ENCODE results near the gene PIK3C2G.

DNA sequence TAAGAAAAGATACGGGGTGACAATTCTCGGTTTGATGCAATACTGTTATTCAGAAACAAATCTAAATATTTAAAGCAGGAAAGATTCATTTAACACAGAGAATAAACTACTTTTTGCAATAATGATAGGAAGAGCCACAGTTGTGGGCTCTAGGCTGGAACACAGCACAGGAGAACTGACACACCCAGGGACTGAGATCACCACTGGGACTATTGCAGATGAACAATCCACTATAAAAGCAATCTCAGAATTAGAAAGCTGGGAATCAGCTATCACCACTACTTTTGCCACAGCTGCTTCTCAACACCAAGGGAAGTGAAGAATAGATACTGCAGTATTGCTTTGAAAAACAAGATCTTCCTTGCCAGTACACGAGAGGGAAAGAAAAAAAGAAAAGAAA lies 4.1 kb upstream of the PIK3C2G start:
- TF ChIP-seq POLR2A (IDR thresholded peaks at IDR 0.05): no peak
- TF ChIP-seq, protein P1, sequence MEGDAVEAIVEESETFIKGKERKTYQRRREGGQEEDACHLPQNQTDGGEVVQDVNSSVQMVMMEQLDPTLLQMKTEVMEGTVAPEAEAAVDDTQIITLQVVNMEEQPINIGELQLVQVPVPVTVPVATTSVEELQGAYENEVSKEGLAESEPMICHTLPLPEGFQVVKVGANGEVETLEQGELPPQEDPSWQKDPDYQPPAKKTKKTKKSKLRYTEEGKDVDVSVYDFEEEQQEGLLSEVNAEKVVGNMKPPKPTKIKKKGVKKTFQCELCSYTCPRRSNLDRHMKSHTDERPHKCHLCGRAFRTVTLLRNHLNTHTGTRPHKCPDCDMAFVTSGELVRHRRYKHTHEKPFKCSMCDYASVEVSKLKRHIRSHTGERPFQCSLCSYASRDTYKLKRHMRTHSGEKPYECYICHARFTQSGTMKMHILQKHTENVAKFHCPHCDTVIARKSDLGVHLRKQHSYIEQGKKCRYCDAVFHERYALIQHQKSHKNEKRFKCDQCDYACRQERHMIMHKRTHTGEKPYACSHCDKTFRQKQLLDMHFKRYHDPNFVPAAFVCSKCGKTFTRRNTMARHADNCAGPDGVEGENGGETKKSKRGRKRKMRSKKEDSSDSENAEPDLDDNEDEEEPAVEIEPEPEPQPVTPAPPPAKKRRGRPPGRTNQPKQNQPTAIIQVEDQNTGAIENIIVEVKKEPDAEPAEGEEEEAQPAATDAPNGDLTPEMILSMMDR (IDR thresholded peaks at IDR 0.05): no peak

All from thyroid gland (tissue), 4 donors.